ENCODE results near the gene LHFPL6.

- TF ChIP-seq, protein P1, sequence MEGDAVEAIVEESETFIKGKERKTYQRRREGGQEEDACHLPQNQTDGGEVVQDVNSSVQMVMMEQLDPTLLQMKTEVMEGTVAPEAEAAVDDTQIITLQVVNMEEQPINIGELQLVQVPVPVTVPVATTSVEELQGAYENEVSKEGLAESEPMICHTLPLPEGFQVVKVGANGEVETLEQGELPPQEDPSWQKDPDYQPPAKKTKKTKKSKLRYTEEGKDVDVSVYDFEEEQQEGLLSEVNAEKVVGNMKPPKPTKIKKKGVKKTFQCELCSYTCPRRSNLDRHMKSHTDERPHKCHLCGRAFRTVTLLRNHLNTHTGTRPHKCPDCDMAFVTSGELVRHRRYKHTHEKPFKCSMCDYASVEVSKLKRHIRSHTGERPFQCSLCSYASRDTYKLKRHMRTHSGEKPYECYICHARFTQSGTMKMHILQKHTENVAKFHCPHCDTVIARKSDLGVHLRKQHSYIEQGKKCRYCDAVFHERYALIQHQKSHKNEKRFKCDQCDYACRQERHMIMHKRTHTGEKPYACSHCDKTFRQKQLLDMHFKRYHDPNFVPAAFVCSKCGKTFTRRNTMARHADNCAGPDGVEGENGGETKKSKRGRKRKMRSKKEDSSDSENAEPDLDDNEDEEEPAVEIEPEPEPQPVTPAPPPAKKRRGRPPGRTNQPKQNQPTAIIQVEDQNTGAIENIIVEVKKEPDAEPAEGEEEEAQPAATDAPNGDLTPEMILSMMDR (IDR thresholded peaks at IDR 0.05; ENCODE audit: low read depth, low read length): no peak
- TF ChIP-seq, protein P2, sequence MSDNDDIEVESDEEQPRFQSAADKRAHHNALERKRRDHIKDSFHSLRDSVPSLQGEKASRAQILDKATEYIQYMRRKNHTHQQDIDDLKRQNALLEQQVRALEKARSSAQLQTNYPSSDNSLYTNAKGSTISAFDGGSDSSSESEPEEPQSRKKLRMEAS (IDR thresholded peaks at IDR 0.05; ENCODE audit: low read depth, low read length): no peak
- no peak for TF ChIP-seq POLR2A (IDR thresholded peaks at IDR 0.05; ENCODE audit: extremely low read depth, insufficient read length)
- no peak for TF ChIP-seq MYC (IDR thresholded peaks at IDR 0.05; ENCODE audit: low read depth, low read length)
Measured at GRCh38 chr13:39604756-39605155, 1.8 kb upstream of the LHFPL6 start.
